BLaER1 treated with 17β-estradiol and CSF1 and Interleukin-3, amounts not matched to agents 10 nM and 100 nM (cell line): ENCODE measurements around the gene KCNA2.

Source experiments
- H3K27ac ChIP-seq, 11 experiments: shearing (Covaris generic); formaldehyde crosslinking; 2 replicates each; pipeline ENCODE4 v1.8.1; 2022
- H3K27me3 ChIP-seq, 11 experiments: shearing (Covaris generic); formaldehyde crosslinking; 2 replicates each; pipeline ENCODE4 v1.8.1; 2022
- H3K36me3 ChIP-seq, 11 experiments: shearing (Covaris generic); formaldehyde crosslinking; 2 replicates each; pipeline ENCODE4 v1.8.1; 2022
- H3K4me1 ChIP-seq, 10 experiments: shearing (Covaris generic); formaldehyde crosslinking; 2 replicates each; pipeline ENCODE4 v1.8.1; 2022
- H3K4me2 ChIP-seq, 11 experiments: shearing (Covaris generic); formaldehyde crosslinking; 2 replicates each; pipeline ENCODE4 v1.8.1; 2022
- H3K4me3 ChIP-seq, 10 experiments: shearing (Covaris generic); formaldehyde crosslinking; 2 replicates each; pipeline ENCODE4 v1.8.1; 2022
- H3K9ac ChIP-seq, 11 experiments: shearing (Covaris generic); formaldehyde crosslinking; 2 replicates each; pipeline ENCODE4 v1.8.1; 2022
- H3K9me3 ChIP-seq, 11 experiments: shearing (Covaris generic); formaldehyde crosslinking; replicated peaks in 1 of 11; 2 replicates each; pipeline ENCODE4 v1.8.1; 2022
- H4K20me1 ChIP-seq, 11 experiments: shearing (Covaris generic); formaldehyde crosslinking; 2 replicates each; pipeline ENCODE4 v1.8.1; 2022
- Cebpa-rat ChIP-seq, 11 experiments: shearing (Covaris generic); IDR thresholded peaks; 2 replicates each; pipeline ENCODE4 v1.8.1; 2022

Gene KCNA2

GRCh38 chr1:110588991-110589390, 17.2 kb downstream of the KCNA2 start:
- Histone ChIP-seq H4K20me1 (no peaks in the 10 kb centered on the region), H3K4me3 (no peak overlapping the region), H3K4me1 (peaks cover 0 to 7% (median under 1%) of the 10 kb centered on the region in 10 experiments; a peak in 5 of 20 replicates), H3K9ac (no peak overlapping the region), H3K27ac (no peak overlapping the region), H3K9me3 (no peaks in the 10 kb centered on the region), H3K4me2 (no peak overlapping the region), H3K36me3 (no peaks in the 10 kb centered on the region), H3K27me3 (no peaks in the 10 kb centered on the region)
- no peak for TF ChIP-seq Cebpa-rat (IDR thresholded peaks at IDR 0.05)

- H3K4me1 ChIP-seq, result 0 out of 20 replicates have a peak, but pooled peaks cover 0 to 2% (median 0%) of the 10 kb centered on the region in 10 experiments
- H3K36me3 ChIP-seq, result no peaks in the 10 kb centered on the region
- H3K27me3 ChIP-seq, result no peaks in the 10 kb centered on the region
- no peak overlapping the region for H3K9ac ChIP-seq
- no peaks in the 10 kb centered on the region for H3K9me3 ChIP-seq
- H3K27ac ChIP-seq, result no peak overlapping the region
- H4K20me1 ChIP-seq, result no peaks in the 10 kb centered on the region
- TF ChIP-seq Cebpa-rat (IDR thresholded peaks at IDR 0.05), result no peak
- H3K4me2 ChIP-seq, result no peak overlapping the region
- H3K4me3 ChIP-seq, result no peak overlapping the region
Measured at GRCh38 chr1:110588486-110588885, 17.7 kb downstream of the KCNA2 start.

DNA sequence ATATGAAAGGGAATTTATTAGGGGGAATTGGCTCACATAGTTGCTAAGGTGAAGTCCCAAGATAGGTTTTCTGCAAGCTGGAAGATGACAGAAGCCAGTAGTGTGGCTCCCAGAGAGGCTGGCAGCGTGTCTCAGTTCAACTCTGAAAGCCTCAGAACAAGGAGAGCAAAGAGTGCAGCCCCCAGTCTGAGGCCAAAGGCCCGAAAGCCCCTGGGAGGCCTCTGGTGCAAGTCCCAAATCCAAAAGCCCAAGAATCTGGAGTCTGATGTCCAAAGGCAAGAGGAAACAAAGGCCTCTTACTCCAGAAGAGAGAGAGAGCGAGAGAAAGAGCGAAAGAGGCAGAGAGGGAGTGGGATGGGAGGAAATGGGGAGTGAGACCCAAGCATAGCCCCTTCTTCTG, 18.3 kb downstream of the KCNA2 start:
- no peak overlapping the region for H3K27ac ChIP-seq
- H3K9ac ChIP-seq, result no peak overlapping the region
- no peak overlapping the region for H3K4me2 ChIP-seq
- H4K20me1 ChIP-seq, result no peaks in the 10 kb centered on the region
- H3K9me3 ChIP-seq, result no peaks in the 10 kb centered on the region
- no peak overlapping the region for H3K4me3 ChIP-seq
- H3K4me1 ChIP-seq, result no peaks in the 10 kb centered on the region
- H3K36me3 ChIP-seq, result no peaks in the 10 kb centered on the region
- TF ChIP-seq Cebpa-rat (IDR thresholded peaks at IDR 0.05), result no peak
- no peaks in the 10 kb centered on the region for H3K27me3 ChIP-seq

DNA sequence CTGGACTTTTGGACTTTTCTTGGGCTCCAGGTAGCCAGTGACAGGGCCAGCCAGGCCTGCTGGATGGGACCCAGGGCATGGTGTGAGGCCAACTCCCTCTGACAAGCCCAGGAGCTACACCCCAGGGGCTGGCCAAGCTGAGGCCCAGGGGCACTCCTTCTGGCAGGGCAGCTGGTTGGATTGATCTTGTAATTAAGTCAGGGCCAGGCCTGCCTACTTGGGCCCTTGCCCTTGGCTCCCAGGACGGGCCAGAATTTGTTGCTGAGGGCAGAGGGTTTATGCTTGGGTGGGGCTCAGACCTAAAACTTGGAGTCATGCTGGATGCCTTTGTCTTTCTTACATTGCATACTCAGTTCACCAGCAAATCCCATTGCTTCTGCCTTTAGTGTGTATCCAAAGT, 20.7 kb downstream of the KCNA2 start:
- H3K27me3 ChIP-seq, result no peaks in the 10 kb centered on the region
- no peaks in the 10 kb centered on the region for H4K20me1 ChIP-seq
- no peaks in the 10 kb centered on the region for H3K4me1 ChIP-seq

DNA sequence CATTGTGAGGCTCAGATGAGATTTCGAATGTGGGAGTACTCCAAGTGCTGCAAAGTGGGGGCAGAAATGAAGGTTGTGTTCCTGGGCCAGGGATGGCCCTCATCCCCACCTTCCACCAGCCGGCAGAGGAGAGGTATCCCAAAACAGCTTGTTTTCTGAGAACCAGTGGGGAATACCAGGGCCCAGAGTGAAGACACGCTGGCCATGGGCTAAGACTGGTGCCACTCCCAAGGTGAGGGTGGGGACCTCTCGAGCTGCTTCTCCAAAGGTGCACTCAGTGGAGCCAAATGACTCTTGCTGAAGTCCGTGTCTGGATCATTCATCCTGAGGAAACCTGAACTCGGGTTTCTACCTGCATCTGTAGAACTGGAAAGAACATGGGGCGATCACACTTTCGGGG, 22.1 kb downstream of the KCNA2 start:
- Histone ChIP-seq H3K4me1 (no peaks in the 10 kb centered on the region), H3K27ac (no peak overlapping the region), H3K36me3 (no peaks in the 10 kb centered on the region), H3K4me3 (no peak overlapping the region), H3K27me3 (no peaks in the 10 kb centered on the region), H3K9me3 (0 out of 22 replicates have a peak, but pooled peaks cover 0 to 2% (median 0%) of the 10 kb centered on the region in 11 experiments), H4K20me1 (no peaks in the 10 kb centered on the region), H3K4me2 (no peak overlapping the region), H3K9ac (no peak overlapping the region)
- no peak for TF ChIP-seq Cebpa-rat (IDR thresholded peaks at IDR 0.05)

More for the DNA sequence above, 20.7 kb downstream of the KCNA2 start:
- no peaks in the 10 kb centered on the region for H3K9me3 ChIP-seq
- no peak overlapping the region for H3K27ac ChIP-seq
- H3K4me2 ChIP-seq, result no peak overlapping the region
- H3K4me3 ChIP-seq, result no peak overlapping the region
- H3K36me3 ChIP-seq, result no peaks in the 10 kb centered on the region
- TF ChIP-seq Cebpa-rat (IDR thresholded peaks at IDR 0.05), result no peak
- no peak overlapping the region for H3K9ac ChIP-seq

- H3K4me3 ChIP-seq, result no peak overlapping the region
- no peaks in the 10 kb centered on the region for H3K4me1 ChIP-seq
- no peaks in the 10 kb centered on the region for H3K27me3 ChIP-seq
- H3K9me3 ChIP-seq, result 0 out of 22 replicates have a peak, but pooled peaks cover 0 to 3% (median 0%) of the 10 kb centered on the region in 11 experiments
- H3K27ac ChIP-seq, result no peak overlapping the region
- H3K36me3 ChIP-seq, result no peaks in the 10 kb centered on the region
- TF ChIP-seq Cebpa-rat (IDR thresholded peaks at IDR 0.05), result no peak
- no peak overlapping the region for H3K4me2 ChIP-seq
- no peaks in the 10 kb centered on the region for H4K20me1 ChIP-seq
- H3K9ac ChIP-seq, result no peak overlapping the region
Measured at GRCh38 chr1:110583505-110583904, 22.7 kb downstream of the KCNA2 start.

DNA sequence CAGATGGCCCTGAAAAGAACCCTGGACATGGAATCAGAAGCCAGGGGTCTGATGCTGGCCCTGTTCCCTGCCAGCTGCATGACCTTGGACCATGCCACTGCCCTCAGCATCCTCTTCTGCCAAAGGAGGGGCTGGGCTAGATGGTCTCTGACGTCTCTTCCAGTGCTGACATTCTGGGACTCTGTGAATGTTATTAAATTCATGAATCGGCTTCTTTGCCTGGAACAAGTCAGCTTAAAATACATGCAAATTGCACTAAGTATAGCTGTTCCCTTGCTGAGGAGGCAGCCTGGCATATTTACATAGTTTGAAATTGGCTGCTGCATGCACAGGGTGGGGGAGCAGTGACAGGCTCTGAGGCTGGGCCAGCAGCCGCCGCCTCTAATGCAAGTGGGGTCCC, 23.8 kb downstream of the KCNA2 start:
- no peak overlapping the region for H3K4me3 ChIP-seq
- H3K9ac ChIP-seq, result no peak overlapping the region
- no peaks in the 10 kb centered on the region for H3K4me1 ChIP-seq
- H3K9me3 ChIP-seq, result 0 out of 22 replicates have a peak, but pooled peaks cover 0 to 3% (median 0%) of the 10 kb centered on the region in 11 experiments
- H4K20me1 ChIP-seq, result no peaks in the 10 kb centered on the region
- no peak overlapping the region for H3K27ac ChIP-seq
- H3K4me2 ChIP-seq, result no peak overlapping the region
- H3K36me3 ChIP-seq, result no peaks in the 10 kb centered on the region
- no peaks in the 10 kb centered on the region for H3K27me3 ChIP-seq
- TF ChIP-seq Cebpa-rat (IDR thresholded peaks at IDR 0.05), result no peak

DNA sequence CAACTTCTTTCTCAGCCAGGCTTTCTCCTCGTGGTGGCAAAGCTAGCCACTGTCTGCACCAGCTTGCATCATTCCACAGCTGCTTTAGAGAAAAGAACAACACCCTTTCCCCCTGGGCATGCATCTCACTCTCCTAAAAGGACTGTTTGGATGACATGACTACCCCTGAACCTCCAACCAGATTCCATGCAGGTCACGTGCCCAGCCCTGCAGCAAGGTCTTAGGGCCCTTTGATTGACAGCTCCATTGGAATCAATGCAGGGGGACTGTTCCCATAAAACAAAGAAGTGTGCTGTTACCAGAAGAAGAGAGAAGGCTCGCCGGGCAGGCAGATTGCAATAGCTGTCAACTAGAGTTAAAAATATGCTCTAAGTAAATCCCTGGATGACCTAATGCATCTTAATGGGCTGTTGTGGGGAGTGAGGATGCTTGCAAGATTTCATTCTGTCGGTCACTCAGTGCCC, 24.4 kb downstream of the KCNA2 start:
- no peaks in the 10 kb centered on the region for H4K20me1 ChIP-seq
- no peak overlapping the region for H3K4me2 ChIP-seq
- 0 out of 22 replicates have a peak, but pooled peaks cover 0 to 3% (median 0%) of the 10 kb centered on the region in 11 experiments for H3K9me3 ChIP-seq
- H3K27ac ChIP-seq, result no peak overlapping the region
- H3K27me3 ChIP-seq, result no peaks in the 10 kb centered on the region
- H3K9ac ChIP-seq, result no peak overlapping the region
- TF ChIP-seq Cebpa-rat (IDR thresholded peaks at IDR 0.05), result no peak
- no peaks in the 10 kb centered on the region for H3K4me1 ChIP-seq
- H3K4me3 ChIP-seq, result no peak overlapping the region
- H3K36me3 ChIP-seq, result no peaks in the 10 kb centered on the region

GRCh38 chr1:110580244-110580643, 25.9 kb downstream of the KCNA2 start:
- Histone ChIP-seq H3K27ac (no peak overlapping the region), H3K4me2 (no peak overlapping the region), H3K36me3 (no peaks in the 10 kb centered on the region), H3K4me1 (no peaks in the 10 kb centered on the region), H3K4me3 (no peak overlapping the region), H4K20me1 (no peaks in the 10 kb centered on the region), H3K9me3 (0 out of 22 replicates have a peak, but pooled peaks cover 0 to 3% (median 0%) of the 10 kb centered on the region in 11 experiments), H3K9ac (no peak overlapping the region), H3K27me3 (no peaks in the 10 kb centered on the region)
- no peak for TF ChIP-seq Cebpa-rat (IDR thresholded peaks at IDR 0.05)

GRCh38 chr1:110579460-110579859, 26.7 kb downstream of the KCNA2 start:
- Histone ChIP-seq H3K4me3 (no peak overlapping the region), H3K27ac (no peak overlapping the region), H3K36me3 (no peaks in the 10 kb centered on the region), H3K9ac (no peak overlapping the region), H3K27me3 (no peaks in the 10 kb centered on the region), H3K4me1 (no peaks in the 10 kb centered on the region), H3K4me2 (no peak overlapping the region), H3K9me3 (0 out of 22 replicates have a peak, but pooled peaks cover 0 to 3% (median 0%) of the 10 kb centered on the region in 11 experiments), H4K20me1 (no peaks in the 10 kb centered on the region)
- no peak for TF ChIP-seq Cebpa-rat (IDR thresholded peaks at IDR 0.05)
